ENCODE measurements around the gene COQ10A. TPM values are rescaled to one million over a fixed set of nuclear protein-coding genes. Genes with fewer than 3 reads are reported as not detected.

COQ10A gene
- total and polyA plus RNA-seq, 2 of the 8 experiments (the other 6 are each of a cell fraction or from before 2014, with no cell fraction given) = 21.8 to 42.9 TPM

DNA sequence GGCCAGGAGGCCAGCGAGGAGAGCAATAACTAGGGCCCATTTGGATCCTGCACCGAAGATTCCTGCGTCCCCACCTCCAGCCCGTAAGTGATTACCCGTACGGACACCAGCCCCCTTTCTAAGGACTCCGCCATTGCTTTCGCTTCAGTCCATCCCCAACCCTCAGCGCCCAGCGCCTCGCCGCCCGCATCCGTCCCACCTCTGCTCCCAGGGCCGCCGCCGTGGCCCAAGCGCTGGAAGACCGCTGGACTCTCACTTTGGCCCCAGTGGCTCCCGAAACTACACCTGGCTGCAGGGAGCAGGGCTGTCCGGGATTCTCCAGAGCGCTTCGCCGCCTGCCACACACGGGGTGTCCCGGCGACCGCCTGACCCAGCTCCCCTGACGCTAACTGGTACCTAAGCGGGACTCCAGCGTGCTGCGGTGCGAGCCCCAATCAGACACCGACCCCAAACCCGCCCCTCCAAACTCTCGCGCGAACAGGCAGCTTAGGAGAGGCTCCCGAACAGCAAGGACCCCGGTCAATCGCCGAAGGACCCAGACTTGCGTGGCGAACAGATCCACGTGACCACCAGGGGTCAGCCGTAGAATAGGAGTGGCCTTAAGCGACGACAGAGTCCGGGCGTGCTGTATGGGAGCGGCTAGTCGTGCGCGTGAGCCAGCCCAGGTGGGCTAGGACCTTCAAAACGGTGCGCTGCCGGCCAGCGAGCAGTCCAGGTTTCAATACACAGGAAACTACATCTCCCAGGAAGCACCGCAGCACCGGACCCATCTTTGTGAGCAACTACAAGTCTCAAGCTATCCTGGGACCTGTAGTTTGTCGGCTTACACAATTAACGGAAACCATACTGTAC, 49.1 kb downstream of the COQ10A start, which contains the start of gene CNPY2 (continued):
- no peak for TF ChIP-seq EGR1 (IDR thresholded peaks at IDR 0.05; ENCODE audit: borderline replicate concordance, low read depth, low read length)
- 0 out of 2 replicates have a peak, but pooled peaks have one; percentile 17 for TF ChIP-seq TCF12 (IDR thresholded peaks at IDR 0.05; ENCODE audit: low read depth, low read length)
- no peak for TF ChIP-seq RNF2 (IDR thresholded peaks at IDR 0.05; ENCODE audit: borderline replicate concordance, low read depth, low read length, missing control alignments, poor library complexity, severe bottlenecking)
- TF ChIP-seq CTCF (IDR thresholded peaks at IDR 0.05; ENCODE audit: control extremely low read depth in 1 of 3, insufficient read depth in 1 of 3, low read depth in 1 of 3, low read length in 3 of 3) = peak; percentile 20 to 44 (median 28)
- TF ChIP-seq SAP30 (IDR thresholded peaks at IDR 0.05; ENCODE audit: insufficient read depth, insufficient replicate concordance, low read length) = peak; percentile 13
- TF ChIP-seq EZH2 (IDR thresholded peaks at IDR 0.05; ENCODE audit: low read depth, low read length, severe bottlenecking) = no peak
- TF ChIP-seq ATF2 (IDR thresholded peaks at IDR 0.05; ENCODE audit: low read length) = 0 out of 2 replicates have a peak, but pooled peaks have one; percentile 35
- peak; percentile 97 for TF ChIP-seq PHF8 (conservative IDR thresholded peaks at IDR 0.05; ENCODE audit: low read depth, low read length)
- no peak for TF ChIP-seq CEBPB (IDR thresholded peaks at IDR 0.05; ENCODE audit: low read depth, low read length)
- TF ChIP-seq KDM1A (IDR thresholded peaks at IDR 0.05; ENCODE audit: borderline replicate concordance, low read length) = no peak
- no peak for TF ChIP-seq ZNF274 (IDR thresholded peaks at IDR 0.05; ENCODE audit: borderline replicate concordance, extremely low read depth, low read length)
- no peak for TF ChIP-seq BCL11A (IDR thresholded peaks at IDR 0.05; ENCODE audit: low read depth in 2 of 2, low read length in 2 of 2)
- TF ChIP-seq ASH2L (IDR thresholded peaks at IDR 0.05; ENCODE audit: low read length) = peak; percentile 63
- no peak for TF ChIP-seq GTF2F1 (IDR thresholded peaks at IDR 0.05; ENCODE audit: borderline replicate concordance, low read depth, low read length)
- peak; percentile 69 for TF ChIP-seq USF2 (IDR thresholded peaks at IDR 0.05; ENCODE audit: low read length)
